ENCODE results near the gene SOST.

DNA sequence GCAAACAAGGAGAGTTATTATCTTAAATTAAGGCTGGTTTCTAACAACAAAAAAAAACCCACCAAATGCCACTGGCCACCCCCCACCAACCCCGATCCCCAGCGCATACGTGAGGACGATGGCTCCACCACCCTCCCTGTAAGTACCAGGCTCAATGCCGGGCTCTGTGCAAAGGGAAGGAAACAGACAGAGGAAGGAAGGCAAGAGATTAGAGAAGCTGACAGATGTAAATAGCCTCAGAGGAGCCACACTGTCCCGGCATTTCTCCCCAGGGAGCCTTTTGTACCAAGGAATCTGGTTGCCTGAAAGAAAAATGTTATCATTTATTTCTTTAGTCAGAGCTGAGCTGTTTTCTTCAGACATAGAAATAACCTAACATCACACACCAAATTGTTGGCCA, 13.1 kb downstream of the SOST start:
- TF ChIP-seq, protein P1, sequence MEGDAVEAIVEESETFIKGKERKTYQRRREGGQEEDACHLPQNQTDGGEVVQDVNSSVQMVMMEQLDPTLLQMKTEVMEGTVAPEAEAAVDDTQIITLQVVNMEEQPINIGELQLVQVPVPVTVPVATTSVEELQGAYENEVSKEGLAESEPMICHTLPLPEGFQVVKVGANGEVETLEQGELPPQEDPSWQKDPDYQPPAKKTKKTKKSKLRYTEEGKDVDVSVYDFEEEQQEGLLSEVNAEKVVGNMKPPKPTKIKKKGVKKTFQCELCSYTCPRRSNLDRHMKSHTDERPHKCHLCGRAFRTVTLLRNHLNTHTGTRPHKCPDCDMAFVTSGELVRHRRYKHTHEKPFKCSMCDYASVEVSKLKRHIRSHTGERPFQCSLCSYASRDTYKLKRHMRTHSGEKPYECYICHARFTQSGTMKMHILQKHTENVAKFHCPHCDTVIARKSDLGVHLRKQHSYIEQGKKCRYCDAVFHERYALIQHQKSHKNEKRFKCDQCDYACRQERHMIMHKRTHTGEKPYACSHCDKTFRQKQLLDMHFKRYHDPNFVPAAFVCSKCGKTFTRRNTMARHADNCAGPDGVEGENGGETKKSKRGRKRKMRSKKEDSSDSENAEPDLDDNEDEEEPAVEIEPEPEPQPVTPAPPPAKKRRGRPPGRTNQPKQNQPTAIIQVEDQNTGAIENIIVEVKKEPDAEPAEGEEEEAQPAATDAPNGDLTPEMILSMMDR (IDR thresholded peaks at IDR 0.05) = no peak
- no peak for TF ChIP-seq POLR2A (IDR thresholded peaks at IDR 0.05)
